Measurements from ENCODE around the gene MCHR2.

MCHR2 gene

GRCh38 chr6:99993146-99993532 is 884 bp downstream of the MCHR2 start:
- no peaks in the 10 kb centered on the region for H4K20me1 ChIP-seq
- H3K36me3 ChIP-seq, result no peaks in the 10 kb centered on the region
- H3K4me2 ChIP-seq, result no peak overlapping the region
- peaks cover 7 to 18% (median 14%) of the 10 kb centered on the region in 11 experiments for H3K9me3 ChIP-seq (replicated peaks in 1 of 11)
- no peak overlapping the region for H3K4me3 ChIP-seq
- TF ChIP-seq Cebpa-rat (IDR thresholded peaks at IDR 0.05), result no peak
- no peaks in the 10 kb centered on the region for H3K4me1 ChIP-seq
- H3K27ac ChIP-seq, result no peak overlapping the region
- H3K9ac ChIP-seq, result no peak overlapping the region
- H3K27me3 ChIP-seq, result no peaks in the 10 kb centered on the region

GRCh38 chr6:99991955-99992354 is 2.1 kb downstream of the MCHR2 start:
- TF ChIP-seq Cebpa-rat (IDR thresholded peaks at IDR 0.05), result no peak
- no peak overlapping the region for H3K4me3 ChIP-seq
- no peak overlapping the region for H3K4me2 ChIP-seq
- H3K4me1 ChIP-seq, result no peaks in the 10 kb centered on the region
- peaks cover 7 to 18% (median 14%) of the 10 kb centered on the region in 11 experiments for H3K9me3 ChIP-seq (replicated peaks in 1 of 11)
- H3K9ac ChIP-seq, result no peak overlapping the region
- H3K27ac ChIP-seq, result no peak overlapping the region
- H4K20me1 ChIP-seq, result no peaks in the 10 kb centered on the region
- H3K36me3 ChIP-seq, result no peaks in the 10 kb centered on the region
- H3K27me3 ChIP-seq, result no peaks in the 10 kb centered on the region

GRCh38 chr6:99980741-99981140 is 13.3 kb downstream of the MCHR2 start:
- no peaks in the 10 kb centered on the region for H4K20me1 ChIP-seq
- H3K9me3 ChIP-seq (replicated peaks in 1 of 11), result no peaks in the 10 kb centered on the region
- H3K4me1 ChIP-seq, result no peaks in the 10 kb centered on the region
- no peaks in the 10 kb centered on the region for H3K36me3 ChIP-seq
- TF ChIP-seq Cebpa-rat (IDR thresholded peaks at IDR 0.05), result no peak
- no peaks in the 10 kb centered on the region for H3K27me3 ChIP-seq
- H3K9ac ChIP-seq, result no peak overlapping the region
- no peak overlapping the region for H3K4me2 ChIP-seq
- no peak overlapping the region for H3K4me3 ChIP-seq
- H3K27ac ChIP-seq, result no peak overlapping the region

- H3K27ac ChIP-seq, result no peak overlapping the region
- no peaks in the 10 kb centered on the region for H3K4me1 ChIP-seq
- TF ChIP-seq Cebpa-rat (IDR thresholded peaks at IDR 0.05), result no peak
- H4K20me1 ChIP-seq, result no peaks in the 10 kb centered on the region
- H3K27me3 ChIP-seq, result no peaks in the 10 kb centered on the region
- peaks cover 0 to 3% (median 0%) of the 10 kb centered on the region in 11 experiments; a peak in 1 of 22 replicates for H3K9me3 ChIP-seq (replicated peaks in 1 of 11)
- no peak overlapping the region for H3K9ac ChIP-seq
- no peaks in the 10 kb centered on the region for H3K36me3 ChIP-seq
- H3K4me2 ChIP-seq, result no peak overlapping the region
- no peak overlapping the region for H3K4me3 ChIP-seq
Observed at GRCh38 chr6:99979953-99980352, 14.1 kb downstream of the MCHR2 start.

- Histone ChIP-seq H3K36me3 (no peaks in the 10 kb centered on the region), H3K9me3 (replicated peaks in 1 of 11) (no peaks in the 10 kb centered on the region), H3K27ac (no peak overlapping the region), H3K9ac (no peak overlapping the region), H3K4me1 (no peaks in the 10 kb centered on the region), H3K4me2 (no peak overlapping the region), H3K27me3 (no peaks in the 10 kb centered on the region), H3K4me3 (no peak overlapping the region), H4K20me1 (no peaks in the 10 kb centered on the region)
- TF ChIP-seq Cebpa-rat (IDR thresholded peaks at IDR 0.05), result no peak
Observed at GRCh38 chr6:99967052-99967451, 27.0 kb downstream of the MCHR2 start.

- H3K27me3 ChIP-seq, result no peaks in the 10 kb centered on the region
- no peak overlapping the region for H3K4me3 ChIP-seq
- no peak for TF ChIP-seq Cebpa-rat (IDR thresholded peaks at IDR 0.05)
- no peak overlapping the region for H3K27ac ChIP-seq
- H3K4me2 ChIP-seq, result no peak overlapping the region
- no peak overlapping the region for H3K9ac ChIP-seq
- peaks cover 27 to 34% (median 32%) of the 10 kb centered on the region in 11 experiments for H3K9me3 ChIP-seq (replicated peaks in 1 of 11)
- no peaks in the 10 kb centered on the region for H3K36me3 ChIP-seq
- H3K4me1 ChIP-seq, result no peaks in the 10 kb centered on the region
- no peaks in the 10 kb centered on the region for H4K20me1 ChIP-seq
Observed at GRCh38 chr6:99960027-99960426, 34.0 kb downstream of the MCHR2 start.

- no peak for TF ChIP-seq Cebpa-rat (IDR thresholded peaks at IDR 0.05)
- Histone ChIP-seq H3K36me3 (no peaks in the 10 kb centered on the region), H4K20me1 (no peaks in the 10 kb centered on the region), H3K4me3 (no peak overlapping the region), H3K27ac (no peak overlapping the region), H3K4me2 (no peak overlapping the region), H3K9me3 (replicated peaks in 1 of 11) (no peaks in the 10 kb centered on the region), H3K27me3 (no peaks in the 10 kb centered on the region), H3K4me1 (no peaks in the 10 kb centered on the region), H3K9ac (no peak overlapping the region)
Observed at GRCh38 chr6:99951016-99951805, 42.8 kb downstream of the MCHR2 start.

GRCh38 chr6:99946005-99946404 is 48.0 kb downstream of the MCHR2 start:
- Histone ChIP-seq H3K4me3 (no peak overlapping the region), H3K27ac (no peak overlapping the region), H3K4me1 (no peaks in the 10 kb centered on the region), H3K36me3 (no peaks in the 10 kb centered on the region), H3K27me3 (no peaks in the 10 kb centered on the region), H3K9ac (no peak overlapping the region), H3K4me2 (no peak overlapping the region), H3K9me3 (replicated peaks in 1 of 11) (no peaks in the 10 kb centered on the region; a peak in 1 of 22 replicates), H4K20me1 (no peaks in the 10 kb centered on the region)
- TF ChIP-seq Cebpa-rat (IDR thresholded peaks at IDR 0.05), result no peak

- no peak overlapping the region for H3K9ac ChIP-seq
- H3K4me2 ChIP-seq, result no peak overlapping the region
- no peaks in the 10 kb centered on the region for H3K4me1 ChIP-seq
- H3K27me3 ChIP-seq, result no peaks in the 10 kb centered on the region
- no peak overlapping the region for H3K4me3 ChIP-seq
- H3K36me3 ChIP-seq, result no peaks in the 10 kb centered on the region
- no peak for TF ChIP-seq Cebpa-rat (IDR thresholded peaks at IDR 0.05)
- H4K20me1 ChIP-seq, result no peaks in the 10 kb centered on the region
- peaks cover 0 to 5% (median 0%) of the 10 kb centered on the region in 11 experiments; a peak in 1 of 22 replicates for H3K9me3 ChIP-seq (replicated peaks in 1 of 11)
- no peak overlapping the region for H3K27ac ChIP-seq
Observed at GRCh38 chr6:99943846-99944245, 50.2 kb downstream of the MCHR2 start.

- TF ChIP-seq Cebpa-rat (IDR thresholded peaks at IDR 0.05), result no peak
- Histone ChIP-seq H3K9me3 (replicated peaks in 1 of 11) (peaks cover 0 to 5% (median 0%) of the 10 kb centered on the region in 11 experiments; a peak in 1 of 22 replicates), H3K27ac (no peak overlapping the region), H4K20me1 (no peaks in the 10 kb centered on the region), H3K4me2 (no peak overlapping the region), H3K9ac (no peak overlapping the region), H3K27me3 (no peaks in the 10 kb centered on the region), H3K4me3 (no peak overlapping the region), H3K36me3 (no peaks in the 10 kb centered on the region), H3K4me1 (no peaks in the 10 kb centered on the region)
Observed at GRCh38 chr6:99940582-99940981, 53.4 kb downstream of the MCHR2 start.

All from BLaER1 treated with 17β-estradiol and CSF1 and Interleukin-3, amounts not matched to agents 10 nM and 100 nM (cell line).